Loucy (cell line): Measurements from ENCODE around the gene GHRH.
A peak's percentile ranks its signal among the peaks of the same experiment; 100 is the strongest.

Source experiments
- H2AFZ ChIP-seq: fragments of 200-600 bp; sonication (generic); 2 replicates; pipeline ENCODE4 v1.6.0; 2016; ENCODE audit warnings: antibody characterized with exemption, mild to moderate bottlenecking, low read length, moderate library complexity
- H3F3A ChIP-seq: fragments of 200-600 bp; 2 replicates; pipeline ENCODE4 v1.6.0; 2016; ENCODE audit warnings: antibody characterized with exemption, low read depth, mild to moderate bottlenecking
- H3K27me3 ChIP-seq: fragments of 200-600 bp; sonication (generic); 2 replicates; pipeline ENCODE4 v1.6.1; 2014; ENCODE audit warnings: low read length, mild to moderate bottlenecking; ENCODE audit not compliant: insufficient read depth, poor library complexity, severe bottlenecking
- H3K36me3 ChIP-seq: fragments of 200-600 bp; sonication (generic); 2 replicates; pipeline ENCODE4 v1.6.1; 2016; ENCODE audit warnings: low read length; ENCODE audit not compliant: insufficient read depth
- H3K4me1 ChIP-seq: fragments of 200-600 bp; sonication (generic); 2 replicates; pipeline ENCODE4 v1.5.1; 2014; ENCODE audit warnings: low read length, mild to moderate bottlenecking; ENCODE audit not compliant: insufficient read depth, poor library complexity, severe bottlenecking
- H3K4me2 ChIP-seq: fragments of 200-600 bp; sonication (generic); 2 replicates; pipeline ENCODE4 v1.6.0; 2014; ENCODE audit warnings: antibody characterized with exemption, low read length, low read depth, mild to moderate bottlenecking; ENCODE audit not compliant: poor library complexity, severe bottlenecking
- H3K4me3 ChIP-seq: fragments of 200-600 bp; sonication (generic); 2 replicates; pipeline ENCODE4 v1.5.1; 2014; ENCODE audit warnings: low read length, mild to moderate bottlenecking, mixed read lengths; ENCODE audit not compliant: poor library complexity, severe bottlenecking
- H3K79me2 ChIP-seq: fragments of 200-600 bp; sonication (generic); 2 replicates; pipeline ENCODE4 v1.6.1; 2014; ENCODE audit warnings: low read length; ENCODE audit not compliant: insufficient read depth
- H3K9ac ChIP-seq: fragments of 200-600 bp; sonication (generic); 2 replicates; pipeline ENCODE4 v1.6.0; 2014; ENCODE audit warnings: mild to moderate bottlenecking, low read depth, low read length, moderate library complexity; ENCODE audit not compliant: poor library complexity, severe bottlenecking
- H3K9me2 ChIP-seq: fragments of 200-600 bp; sonication (generic); replicated peaks from 2 replicates; pipeline ENCODE4 v1.6.1; 2016; ENCODE audit warnings: low read depth, low read length, mixed read lengths
- H3K9me3 ChIP-seq: fragments of 200-600 bp; sonication (generic); 2 replicates; pipeline ENCODE4 v1.6.1; 2014; ENCODE audit warnings: mild to moderate bottlenecking, antibody characterized with exemption, low read length, low read depth; ENCODE audit not compliant: insufficient read depth
- H4K20me1 ChIP-seq: fragments of 200-600 bp; sonication (generic); 2 replicates; pipeline ENCODE4 v1.6.0; 2014; ENCODE audit warnings: antibody characterized with exemption, low read length, mild to moderate bottlenecking; ENCODE audit not compliant: insufficient read depth, poor library complexity, severe bottlenecking
- EZH2phosphoT487 ChIP-seq: fragments of 200-600 bp; IDR thresholded peaks from 2 replicates; pipeline ENCODE4 v1.6.1; 2018; ENCODE audit warnings: antibody characterized with exemption, mild to moderate bottlenecking, moderate library complexity, borderline replicate concordance
- TF ChIP-seq, protein P1 (sequence below): fragments of 200-600 bp; sonication (generic); conservative IDR thresholded peaks from 2 replicates; pipeline ENCODE4 v1.5.1; 2014; ENCODE audit warnings: mild to moderate bottlenecking, antibody characterized with exemption, low read length

Gene GHRH

DNA sequence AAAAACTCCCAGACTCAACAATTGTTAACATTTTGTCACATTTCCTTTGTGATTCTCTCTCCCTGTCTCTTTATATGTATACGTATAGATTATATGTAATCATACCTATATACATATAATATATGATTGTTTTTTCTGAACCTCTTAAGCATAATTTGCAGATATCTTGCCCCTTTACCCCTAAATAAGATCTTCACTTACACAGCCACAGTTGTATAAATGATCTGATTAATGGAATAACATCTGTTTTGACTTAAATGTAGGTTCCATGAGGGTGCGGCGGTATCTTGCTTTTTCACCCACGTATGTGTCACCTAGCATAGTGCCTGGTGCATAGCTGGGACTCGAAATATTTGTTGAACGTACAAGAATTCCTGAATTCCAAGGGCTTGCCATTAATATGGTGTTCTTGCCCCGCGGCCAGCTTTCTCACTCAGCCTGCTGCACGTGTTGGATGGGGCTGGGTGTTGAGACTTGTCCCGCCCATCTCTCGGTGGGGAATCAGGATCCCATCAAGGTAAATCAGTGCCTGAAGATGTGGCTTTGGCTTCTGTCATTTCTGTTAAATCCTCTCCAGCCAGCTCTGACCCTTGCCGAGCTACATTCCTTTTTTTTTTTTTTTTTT, 17.5 kb upstream of the GHRH start:
- no peaks in the 10 kb centered on the region for H3K9me2 ChIP-seq
- no peaks in the 10 kb centered on the region for H3K36me3 ChIP-seq
- H3K4me3 ChIP-seq, result no peak overlapping the region
- no peak overlapping the region for H2AFZ ChIP-seq
- no peaks in the 10 kb centered on the region for H3K27me3 ChIP-seq
- no peak for TF ChIP-seq EZH2phosphoT487
- TF ChIP-seq, protein P1, sequence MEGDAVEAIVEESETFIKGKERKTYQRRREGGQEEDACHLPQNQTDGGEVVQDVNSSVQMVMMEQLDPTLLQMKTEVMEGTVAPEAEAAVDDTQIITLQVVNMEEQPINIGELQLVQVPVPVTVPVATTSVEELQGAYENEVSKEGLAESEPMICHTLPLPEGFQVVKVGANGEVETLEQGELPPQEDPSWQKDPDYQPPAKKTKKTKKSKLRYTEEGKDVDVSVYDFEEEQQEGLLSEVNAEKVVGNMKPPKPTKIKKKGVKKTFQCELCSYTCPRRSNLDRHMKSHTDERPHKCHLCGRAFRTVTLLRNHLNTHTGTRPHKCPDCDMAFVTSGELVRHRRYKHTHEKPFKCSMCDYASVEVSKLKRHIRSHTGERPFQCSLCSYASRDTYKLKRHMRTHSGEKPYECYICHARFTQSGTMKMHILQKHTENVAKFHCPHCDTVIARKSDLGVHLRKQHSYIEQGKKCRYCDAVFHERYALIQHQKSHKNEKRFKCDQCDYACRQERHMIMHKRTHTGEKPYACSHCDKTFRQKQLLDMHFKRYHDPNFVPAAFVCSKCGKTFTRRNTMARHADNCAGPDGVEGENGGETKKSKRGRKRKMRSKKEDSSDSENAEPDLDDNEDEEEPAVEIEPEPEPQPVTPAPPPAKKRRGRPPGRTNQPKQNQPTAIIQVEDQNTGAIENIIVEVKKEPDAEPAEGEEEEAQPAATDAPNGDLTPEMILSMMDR, result no peak
- no peaks in the 10 kb centered on the region for H3K79me2 ChIP-seq
- H3K9me3 ChIP-seq, result no peaks in the 10 kb centered on the region
- H3F3A ChIP-seq, result no peaks in the 10 kb centered on the region
- no peak overlapping the region for H3K9ac ChIP-seq
- H4K20me1 ChIP-seq, result no peaks in the 10 kb centered on the region
- H3K4me1 ChIP-seq, result no peaks in the 10 kb centered on the region
- H3K4me2 ChIP-seq, result no peak overlapping the region

DNA sequence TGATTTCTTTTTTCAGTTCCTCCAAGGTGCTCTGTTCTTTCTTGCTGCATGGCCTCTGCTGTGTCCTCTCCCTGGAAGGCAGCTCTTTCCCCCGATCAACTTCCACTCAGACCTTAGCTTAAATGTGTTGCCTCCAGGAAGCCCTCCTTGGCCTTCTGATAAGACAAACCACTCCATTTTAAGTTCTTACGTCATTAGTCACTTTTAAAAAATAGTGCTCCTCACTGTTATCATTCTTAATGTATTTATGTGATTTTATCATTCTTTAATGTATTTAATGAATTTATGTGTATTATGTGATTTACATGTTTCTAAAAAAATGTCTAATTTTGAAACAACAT, 15.6 kb upstream of the GHRH start:
- no peaks in the 10 kb centered on the region for H3K27me3 ChIP-seq
- no peak overlapping the region for H3K4me3 ChIP-seq
- H2AFZ ChIP-seq, result peak overlapping the region; percentile 21; the same call in 1 of the 2 replicates
- no peaks in the 10 kb centered on the region for H3K36me3 ChIP-seq
- no peak overlapping the region for H3K4me2 ChIP-seq
- H3F3A ChIP-seq, result no peaks in the 10 kb centered on the region
- no peaks in the 10 kb centered on the region for H3K79me2 ChIP-seq
- no peaks in the 10 kb centered on the region for H3K9me2 ChIP-seq
- no peak overlapping the region for H3K9ac ChIP-seq
- no peaks in the 10 kb centered on the region for H3K9me3 ChIP-seq
- H4K20me1 ChIP-seq, result no peaks in the 10 kb centered on the region
- no peaks in the 10 kb centered on the region for H3K4me1 ChIP-seq
- TF ChIP-seq, protein P1, result no peak
- no peak for TF ChIP-seq EZH2phosphoT487

DNA sequence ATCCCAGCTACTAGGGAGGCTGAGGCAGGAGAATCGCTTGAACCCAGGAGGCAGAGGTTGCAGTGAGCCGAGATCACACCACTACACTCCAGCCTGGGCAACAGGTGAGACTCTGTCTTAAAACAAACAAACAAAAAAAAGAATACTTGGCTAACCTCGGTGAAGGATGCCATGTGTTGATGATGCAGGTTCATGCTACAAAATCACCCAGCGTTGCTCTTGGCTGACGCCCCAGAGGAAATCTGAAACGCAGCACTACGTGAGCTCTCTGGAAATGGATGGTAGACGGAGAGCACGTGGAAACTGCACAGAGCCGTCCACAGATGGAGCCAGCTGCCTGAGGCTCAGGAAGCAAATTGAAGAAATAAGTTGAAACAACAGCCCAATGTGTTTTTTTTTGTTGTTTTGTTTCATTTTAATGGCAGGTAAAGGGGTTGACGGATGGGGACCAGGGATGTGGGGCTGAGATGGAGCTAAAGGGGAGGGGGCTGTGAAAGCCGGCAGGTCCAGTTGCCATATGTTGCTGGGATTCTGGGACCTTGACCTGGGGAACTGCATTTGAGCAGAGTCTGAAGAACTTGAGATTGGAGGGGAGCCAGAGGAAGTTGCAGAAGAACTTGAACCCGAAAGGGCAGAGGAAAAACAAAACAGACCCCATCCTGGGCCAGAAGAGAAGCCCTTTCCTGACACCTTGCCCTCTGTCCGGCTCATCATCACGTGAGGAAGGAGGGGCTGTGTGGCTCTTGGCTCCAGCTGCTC, 15.1 kb upstream of the GHRH start:
- H3K9ac ChIP-seq, result no peak overlapping the region
- no peak overlapping the region for H3K4me2 ChIP-seq

More for the DNA sequence above, 15.1 kb upstream of the GHRH start:
- Histone ChIP-seq H3K36me3 (no peaks in the 10 kb centered on the region), H4K20me1 (no peaks in the 10 kb centered on the region), H3F3A (no peaks in the 10 kb centered on the region), H3K4me1 (no peaks in the 10 kb centered on the region), H3K4me3 (no peak overlapping the region), H3K9me2 (no peaks in the 10 kb centered on the region), H3K27me3 (no peaks in the 10 kb centered on the region), H2AFZ (peak overlapping the region; percentile 21; the same call in 1 of the 2 replicates), H3K9me3 (no peaks in the 10 kb centered on the region), H3K79me2 (no peaks in the 10 kb centered on the region)
- no peak for TF ChIP-seq EZH2phosphoT487
- TF ChIP-seq, protein P1, result peak; percentile 39
